GM19099 (cell line): ENCODE results near the gene KRTAP5-5.

Experiments
- POLR2A ChIP-seq: IDR thresholded peaks from 3 replicates; pipeline ENCODE4 v1.6.1; 2011; ENCODE audit warnings: low read depth; ENCODE audit not compliant: insufficient read length; ENCODE audit errors: extremely low read depth

The KRTAP5-5 gene

DNA sequence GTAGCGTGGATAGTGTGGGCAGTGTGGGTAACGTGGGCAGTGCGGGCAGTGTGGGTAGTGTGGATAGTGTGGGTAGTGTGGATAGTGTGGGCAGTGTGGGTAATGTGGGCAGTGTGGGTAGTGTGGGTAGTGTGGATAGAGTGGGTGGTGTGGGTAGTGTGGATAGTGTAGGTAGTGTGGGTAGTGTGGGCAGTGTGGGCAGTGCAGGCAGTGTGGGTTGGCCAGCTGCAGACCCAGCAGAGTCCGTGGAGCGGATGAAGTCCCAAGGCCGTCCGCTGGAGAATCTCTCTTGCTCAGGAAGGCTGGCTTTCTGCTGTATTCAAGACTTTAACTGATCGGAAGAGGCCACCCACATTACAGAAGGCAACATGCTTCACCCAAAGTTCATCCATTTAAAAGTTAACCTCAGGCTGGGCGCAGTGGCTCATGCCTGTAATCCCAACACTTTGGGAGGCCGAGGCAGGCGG is 41.4 kb downstream of the KRTAP5-5 start:
- TF ChIP-seq POLR2A: no peak

GRCh38 chr11:1671658-1672057 is 42.1 kb downstream of the KRTAP5-5 start:
- no peak for TF ChIP-seq POLR2A

DNA sequence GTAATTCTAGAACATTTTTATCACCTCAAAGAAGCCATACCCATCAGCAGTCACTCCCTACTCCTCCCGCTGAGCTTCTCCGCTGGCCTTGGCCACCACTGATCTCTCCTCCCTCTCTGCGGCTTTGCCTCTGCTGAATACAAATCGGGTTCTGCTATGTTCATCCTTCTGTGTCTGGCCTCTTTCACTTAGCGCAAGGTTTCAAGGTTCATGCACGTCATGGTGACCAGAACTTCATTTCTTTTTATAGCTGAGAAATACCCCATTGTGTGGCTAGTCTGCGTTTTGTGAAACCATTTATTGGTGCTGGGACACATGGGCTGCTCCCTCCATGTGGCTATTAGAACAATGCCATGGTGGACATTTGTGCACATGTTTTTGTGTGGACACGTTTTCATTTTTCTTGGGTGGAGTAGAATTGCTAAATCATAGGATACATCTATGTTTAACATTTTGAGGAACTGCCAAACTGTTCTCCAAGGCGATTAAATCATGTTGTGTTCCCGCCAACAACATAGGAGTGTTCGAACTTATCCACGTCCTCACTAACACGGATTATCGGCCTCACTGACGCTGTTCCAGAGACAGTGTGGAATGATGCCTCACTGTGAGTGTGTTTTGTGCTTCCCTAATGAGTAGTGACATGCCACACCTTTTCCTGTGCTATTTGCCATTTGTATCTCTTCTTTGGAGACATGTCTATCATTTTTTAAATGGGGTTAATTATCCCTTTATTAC is 43.2 kb downstream of the KRTAP5-5 start:
- TF ChIP-seq POLR2A: no peak

GRCh38 chr11:1673446-1674172 is 44.0 kb downstream of the KRTAP5-5 start:
- no peak for TF ChIP-seq POLR2A

- no peak for TF ChIP-seq POLR2A
Measured at GRCh38 chr11:1674173-1675131, 44.9 kb downstream of the KRTAP5-5 start.

GRCh38 chr11:1675536-1676228 is 46.1 kb downstream of the KRTAP5-5 start:
- no peak for TF ChIP-seq POLR2A

DNA sequence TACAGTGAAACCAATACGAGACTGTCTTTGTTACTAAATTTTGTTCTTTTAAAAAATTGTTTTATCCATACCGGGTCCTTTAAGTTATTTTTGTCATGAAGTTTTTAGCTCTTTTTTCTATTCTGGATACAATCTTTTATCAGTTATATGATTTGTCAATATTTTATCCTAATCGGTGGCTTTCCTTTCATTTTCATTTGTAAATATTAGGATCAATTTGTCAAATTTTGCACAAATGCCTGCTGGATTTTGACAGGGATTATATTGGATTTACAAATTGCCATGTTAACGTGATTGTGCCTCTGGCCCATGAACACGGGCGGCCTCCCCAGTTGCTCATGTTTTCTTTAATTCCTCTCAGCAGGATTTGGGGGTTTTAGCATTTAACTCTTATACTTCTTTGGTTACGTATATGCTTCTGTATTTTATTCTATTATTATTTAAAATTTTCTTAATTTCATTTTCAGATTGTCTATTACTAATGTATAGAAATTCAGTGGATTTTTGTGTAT is 46.7 kb downstream of the KRTAP5-5 start:
- TF ChIP-seq POLR2A: no peak

DNA sequence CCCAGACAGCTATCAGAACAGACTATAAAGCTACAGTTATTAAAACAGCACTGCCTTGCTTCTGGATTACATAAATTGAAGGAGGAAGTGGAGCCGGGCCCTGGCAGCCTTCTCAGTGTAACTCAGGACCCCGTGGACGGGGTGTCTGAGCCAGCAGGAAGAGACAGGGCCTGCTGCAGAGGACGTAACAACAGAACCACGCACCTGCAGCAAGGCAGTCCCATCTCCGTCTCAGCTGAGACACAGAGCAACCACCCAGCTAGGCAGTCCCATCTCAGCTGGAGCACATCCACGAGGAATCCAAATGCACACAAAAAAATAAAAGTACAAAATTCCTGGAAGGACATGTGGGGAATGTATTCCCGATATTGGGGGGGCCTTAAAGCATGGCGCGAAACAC is 50.3 kb downstream of the KRTAP5-5 start:
- no peak for TF ChIP-seq POLR2A
